Measurements from ENCODE around the gene RNF168.
"Not testable (repeated sequence)": the region's sequence is repeated elsewhere in the genome, so short reads cannot be mapped to it uniquely, and the experiment has no call there.

DNA sequence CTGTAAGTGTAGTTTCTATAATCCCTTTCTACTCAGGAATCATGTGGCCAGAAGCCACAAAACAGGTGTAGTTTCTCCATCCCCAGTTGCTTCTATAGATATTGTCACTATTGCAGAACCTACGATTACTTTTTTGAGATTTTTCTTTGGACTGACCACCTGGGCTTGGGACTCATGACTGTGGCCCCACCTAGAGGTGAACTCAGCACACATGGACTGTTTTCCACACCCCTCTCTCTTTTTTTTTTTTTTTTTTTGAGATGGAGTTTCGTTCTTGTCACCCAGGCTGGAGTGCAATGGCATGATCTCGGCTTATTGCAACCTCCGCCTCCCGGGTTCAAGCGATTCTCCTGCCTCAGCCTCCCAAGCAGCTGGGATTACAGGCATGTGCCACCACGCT, 58.2 kb downstream of the RNF168 start:
- TF ChIP-seq POLR2A (IDR thresholded peaks at IDR 0.05), result not testable (repeated sequence)
- TF ChIP-seq, protein P1, sequence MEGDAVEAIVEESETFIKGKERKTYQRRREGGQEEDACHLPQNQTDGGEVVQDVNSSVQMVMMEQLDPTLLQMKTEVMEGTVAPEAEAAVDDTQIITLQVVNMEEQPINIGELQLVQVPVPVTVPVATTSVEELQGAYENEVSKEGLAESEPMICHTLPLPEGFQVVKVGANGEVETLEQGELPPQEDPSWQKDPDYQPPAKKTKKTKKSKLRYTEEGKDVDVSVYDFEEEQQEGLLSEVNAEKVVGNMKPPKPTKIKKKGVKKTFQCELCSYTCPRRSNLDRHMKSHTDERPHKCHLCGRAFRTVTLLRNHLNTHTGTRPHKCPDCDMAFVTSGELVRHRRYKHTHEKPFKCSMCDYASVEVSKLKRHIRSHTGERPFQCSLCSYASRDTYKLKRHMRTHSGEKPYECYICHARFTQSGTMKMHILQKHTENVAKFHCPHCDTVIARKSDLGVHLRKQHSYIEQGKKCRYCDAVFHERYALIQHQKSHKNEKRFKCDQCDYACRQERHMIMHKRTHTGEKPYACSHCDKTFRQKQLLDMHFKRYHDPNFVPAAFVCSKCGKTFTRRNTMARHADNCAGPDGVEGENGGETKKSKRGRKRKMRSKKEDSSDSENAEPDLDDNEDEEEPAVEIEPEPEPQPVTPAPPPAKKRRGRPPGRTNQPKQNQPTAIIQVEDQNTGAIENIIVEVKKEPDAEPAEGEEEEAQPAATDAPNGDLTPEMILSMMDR (IDR thresholded peaks at IDR 0.05), result peak in 2 of 12 donors; percentile 6 to 23

Data from heart left ventricle (tissue), 13 donors.